ENCODE data around the gene PRPF6. TPM values are rescaled to one million over a fixed set of nuclear protein-coding genes. Genes with fewer than 3 reads are reported as not detected.

Gene PRPF6
- total and polyA plus RNA-seq, 2 donors from 2014 or later: 51.3 to 73.3 TPM

DNA sequence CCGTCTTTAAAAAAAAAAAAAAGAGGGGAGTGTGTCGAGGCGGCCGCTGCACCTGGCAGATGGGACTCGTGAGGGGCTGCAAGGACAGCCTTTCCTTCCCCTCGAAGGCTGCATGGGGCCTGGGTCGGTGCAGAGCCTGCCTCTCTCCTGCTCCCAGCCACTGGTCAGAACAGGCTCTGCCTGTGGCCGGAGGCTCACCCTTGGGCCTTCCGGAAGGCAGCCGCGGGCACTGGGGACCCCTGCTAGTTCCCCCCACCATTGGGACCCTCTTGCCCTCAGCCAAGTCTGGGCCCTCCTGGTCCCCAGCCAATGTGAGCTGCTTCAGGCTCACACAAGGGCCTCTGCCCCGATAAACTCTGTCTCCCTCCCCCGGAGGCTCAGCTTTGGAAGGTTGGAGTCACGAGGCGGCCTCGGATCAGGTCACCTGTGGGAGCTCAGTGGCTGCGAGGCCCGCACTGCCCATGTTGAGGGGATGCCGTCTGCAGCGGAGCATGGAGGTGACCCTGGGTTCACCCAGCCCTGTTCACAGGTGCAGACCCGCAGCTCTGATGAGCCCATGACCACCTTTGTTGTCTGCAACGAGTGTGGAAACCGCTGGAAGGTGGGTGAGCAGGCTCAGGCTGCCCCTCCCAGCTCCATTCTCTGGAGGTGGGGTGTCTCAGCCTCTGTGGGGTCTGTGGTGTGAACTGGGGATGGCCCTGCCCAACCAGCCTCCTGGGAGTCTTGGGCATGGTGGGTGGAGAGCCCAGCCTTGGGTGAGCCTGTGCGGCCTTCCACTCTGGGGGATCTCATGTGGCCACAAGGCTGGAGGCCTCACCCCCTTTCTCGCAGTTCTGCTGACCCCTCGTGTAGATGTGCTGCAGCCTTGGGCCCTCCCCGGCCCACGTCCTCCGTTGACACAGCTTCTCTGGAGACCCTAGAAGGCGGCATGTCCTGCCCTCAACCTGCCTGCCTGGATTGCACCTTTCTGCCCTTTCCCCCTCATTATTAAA lies 90.7 kb downstream of the PRPF6 start:
- intact Hi-C loops (cut with DNase I): no loop called here
- H3K36me3 ChIP-seq (ENCODE audit: control insufficient read depth in 2 of 3, insufficient read depth in 3 of 3, low read length in 3 of 3): no peaks in the 10 kb centered on the region

DNA sequence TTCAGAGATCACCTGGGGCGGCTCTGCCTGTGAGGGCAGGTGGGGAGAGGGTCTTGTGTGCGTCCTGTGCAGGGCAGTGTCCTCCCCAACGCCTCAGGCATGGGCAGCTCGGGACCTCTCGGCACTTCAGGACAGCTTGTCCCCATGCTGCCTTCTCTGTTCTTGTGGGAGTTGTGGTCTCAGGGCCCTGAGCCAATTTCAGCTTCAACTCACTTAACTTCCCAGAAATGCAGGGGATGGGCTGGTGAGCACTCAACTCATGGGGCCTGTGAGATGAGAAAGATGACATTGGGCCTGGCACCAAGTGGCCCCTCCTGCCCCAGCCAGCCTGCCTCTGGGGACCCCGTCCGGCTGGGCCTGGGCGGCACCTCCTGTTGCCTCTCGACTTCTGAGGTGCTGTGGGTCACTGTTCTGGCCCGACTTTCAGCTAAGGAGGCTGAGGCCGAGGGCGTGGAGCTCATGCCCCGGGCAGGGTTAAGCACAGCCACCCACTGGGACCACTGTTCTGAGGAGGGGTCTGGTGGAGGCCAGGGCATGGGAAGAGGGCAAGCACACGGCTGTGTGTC lies 91.6 kb downstream of the PRPF6 start:
- Histone ChIP-seq H3K4me1 (ENCODE audit: control insufficient read depth in 2 of 3, insufficient read depth in 2 of 3, low read depth in 1 of 3, low read length in 3 of 3) (peaks cover 0 to under 1% (median 0%) of the 10 kb centered on the region in 3 donors), H3K4me3 (ENCODE audit: low read length in 3 of 3) (no peak overlapping the region), H3K9me3 (ENCODE audit: control insufficient read depth in 2 of 3, insufficient read depth in 1 of 3, low read length in 3 of 3) (no peaks in the 10 kb centered on the region), H3K36me3 (ENCODE audit: control insufficient read depth in 2 of 3, insufficient read depth in 3 of 3, low read length in 3 of 3) (no peaks in the 10 kb centered on the region), H3K27me3 (ENCODE audit: control insufficient read depth, insufficient read depth, low read length) (no peaks in the 10 kb centered on the region), H3K27ac (ENCODE audit: low read depth in 2 of 2, low read length in 2 of 2) (no peak overlapping the region), H3K9ac (ENCODE audit: low read length in 3 of 3) (no peak overlapping the region)
- TF ChIP-seq, protein P1, sequence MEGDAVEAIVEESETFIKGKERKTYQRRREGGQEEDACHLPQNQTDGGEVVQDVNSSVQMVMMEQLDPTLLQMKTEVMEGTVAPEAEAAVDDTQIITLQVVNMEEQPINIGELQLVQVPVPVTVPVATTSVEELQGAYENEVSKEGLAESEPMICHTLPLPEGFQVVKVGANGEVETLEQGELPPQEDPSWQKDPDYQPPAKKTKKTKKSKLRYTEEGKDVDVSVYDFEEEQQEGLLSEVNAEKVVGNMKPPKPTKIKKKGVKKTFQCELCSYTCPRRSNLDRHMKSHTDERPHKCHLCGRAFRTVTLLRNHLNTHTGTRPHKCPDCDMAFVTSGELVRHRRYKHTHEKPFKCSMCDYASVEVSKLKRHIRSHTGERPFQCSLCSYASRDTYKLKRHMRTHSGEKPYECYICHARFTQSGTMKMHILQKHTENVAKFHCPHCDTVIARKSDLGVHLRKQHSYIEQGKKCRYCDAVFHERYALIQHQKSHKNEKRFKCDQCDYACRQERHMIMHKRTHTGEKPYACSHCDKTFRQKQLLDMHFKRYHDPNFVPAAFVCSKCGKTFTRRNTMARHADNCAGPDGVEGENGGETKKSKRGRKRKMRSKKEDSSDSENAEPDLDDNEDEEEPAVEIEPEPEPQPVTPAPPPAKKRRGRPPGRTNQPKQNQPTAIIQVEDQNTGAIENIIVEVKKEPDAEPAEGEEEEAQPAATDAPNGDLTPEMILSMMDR (IDR thresholded peaks at IDR 0.05; ENCODE audit: borderline replicate concordance, extremely low read depth, insufficient read depth): no peak
- DNase-seq (no peak), FAIRE-seq (no peak)
- intact Hi-C loops (cut with DNase I): no loop called here

More for the DNA sequence above, 90.7 kb downstream of the PRPF6 start:
- Histone ChIP-seq H3K4me1 (ENCODE audit: control insufficient read depth in 2 of 3, insufficient read depth in 2 of 3, low read depth in 1 of 3, low read length in 3 of 3) (no peaks in the 10 kb centered on the region), H3K27me3 (ENCODE audit: control insufficient read depth, insufficient read depth, low read length) (no peaks in the 10 kb centered on the region), H3K27ac (ENCODE audit: low read depth in 2 of 2, low read length in 2 of 2) (no peak overlapping the region), H3K4me3 (ENCODE audit: low read length in 3 of 3) (no peak overlapping the region), H3K9ac (ENCODE audit: low read length in 3 of 3) (no peak overlapping the region), H3K9me3 (ENCODE audit: control insufficient read depth in 2 of 3, insufficient read depth in 1 of 3, low read length in 3 of 3) (no peaks in the 10 kb centered on the region)
- TF ChIP-seq, protein P1 (IDR thresholded peaks at IDR 0.05; ENCODE audit: borderline replicate concordance, extremely low read depth, insufficient read depth): no peak
- DNase-seq (no peak), FAIRE-seq (no peak)

DNA sequence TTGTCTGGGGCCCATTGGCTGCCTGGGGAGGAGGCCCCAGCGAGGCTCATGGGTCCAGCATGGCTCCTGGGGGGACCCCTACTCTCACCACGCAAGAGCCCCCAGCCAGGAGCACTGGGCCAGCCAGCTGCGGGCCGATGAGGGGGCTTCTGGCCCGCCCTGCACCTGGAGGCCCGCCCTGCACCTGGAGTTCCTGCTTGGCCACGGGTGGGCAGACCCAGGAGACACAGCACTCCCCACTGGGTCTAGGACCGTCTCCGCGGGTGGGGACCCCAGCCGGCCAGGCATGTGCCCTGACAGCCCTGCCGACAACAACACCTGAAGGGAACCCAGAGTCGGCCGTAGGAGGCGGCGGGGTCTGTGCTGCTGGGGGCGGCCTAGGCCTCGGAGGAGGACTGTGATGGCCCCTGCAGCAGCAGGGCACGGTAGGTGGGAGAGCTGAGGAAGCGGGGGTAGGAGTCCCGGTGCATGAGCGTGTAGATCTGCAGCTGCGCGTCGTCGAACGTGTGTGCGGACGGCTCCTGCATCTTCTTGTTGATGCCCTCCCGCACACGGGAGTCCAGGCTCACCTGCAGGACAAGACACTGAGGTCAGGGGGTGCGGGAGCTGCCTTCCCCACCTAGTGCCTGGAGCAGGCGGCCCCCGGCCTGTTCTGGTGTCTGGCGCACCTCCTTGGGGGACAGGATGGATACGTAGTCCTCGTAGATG lies 92.7 kb downstream of the PRPF6 start:
- H3K4me1 ChIP-seq (ENCODE audit: control insufficient read depth in 2 of 3, insufficient read depth in 2 of 3, low read depth in 1 of 3, low read length in 3 of 3): peaks cover 0 to 8% (median 3%) of the 10 kb centered on the region in 3 donors
- TF ChIP-seq, protein P1 (IDR thresholded peaks at IDR 0.05; ENCODE audit: borderline replicate concordance, extremely low read depth, insufficient read depth): no peak
- no peak overlapping the region for H3K9ac ChIP-seq (ENCODE audit: low read length in 3 of 3)
- H3K9me3 ChIP-seq (ENCODE audit: control insufficient read depth in 2 of 3, insufficient read depth in 1 of 3, low read length in 3 of 3): no peaks in the 10 kb centered on the region
- peak in 1 of 5 donors; percentile 70 for DNase-seq
- H3K27ac ChIP-seq (ENCODE audit: low read depth in 2 of 2, low read length in 2 of 2): no peak overlapping the region
- FAIRE-seq: no peak
- intact Hi-C loops (cut with DNase I): no loop called here
- H3K36me3 ChIP-seq (ENCODE audit: control insufficient read depth in 2 of 3, insufficient read depth in 3 of 3, low read length in 3 of 3): no peaks in the 10 kb centered on the region
- no peaks in the 10 kb centered on the region for H3K27me3 ChIP-seq (ENCODE audit: control insufficient read depth, insufficient read depth, low read length)
- H3K4me3 ChIP-seq (ENCODE audit: low read length in 3 of 3): no peak overlapping the region
